Neuronal stem cell (in vitro differentiated cells): ENCODE results near the gene HOXC9.

Experiments
- DNase-seq: peaks from one replicate; pipeline ENCODE4 v3.0.0-alpha.2; 2013; ENCODE audit warnings: low spot score
- H2AFZ ChIP-seq: one replicate; pipeline ENCODE4 v1.6.1; 2013; ENCODE audit warnings: mild to moderate bottlenecking, low read length, inconsistent platforms
- H2AK5ac ChIP-seq: 2 replicates; pipeline ENCODE4 v1.6.1; 2013; ENCODE audit warnings: low read depth, mild to moderate bottlenecking, inconsistent platforms, low read length, moderate library complexity, mixed read lengths
- H2BK120ac ChIP-seq: 2 replicates; pipeline ENCODE4 v1.6.1; 2013; ENCODE audit warnings: low read depth, mild to moderate bottlenecking, inconsistent platforms, low read length, moderate library complexity, mixed read lengths
- H2BK12ac ChIP-seq: one replicate; pipeline ENCODE4 v1.6.1; 2013; ENCODE audit warnings: low read length, inconsistent platforms
- H2BK15ac ChIP-seq: 2 replicates; pipeline ENCODE4 v1.6.1; 2013; ENCODE audit warnings: mild to moderate bottlenecking, low read length, inconsistent platforms, mixed read lengths
- H2BK5ac ChIP-seq: one replicate; pipeline ENCODE4 v1.6.1; 2013; ENCODE audit warnings: inconsistent platforms, mild to moderate bottlenecking, low read length, moderate library complexity
- H3K14ac ChIP-seq: one replicate; pipeline ENCODE4 v1.6.1; 2013; ENCODE audit warnings: low read length, inconsistent platforms
- H3K18ac ChIP-seq: 2 replicates; pipeline ENCODE4 v1.6.1; 2013; ENCODE audit warnings: low read length, inconsistent platforms
- H3K23ac ChIP-seq: 2 replicates; pipeline ENCODE4 v1.6.1; 2013; ENCODE audit warnings: low read depth, mild to moderate bottlenecking, mixed read lengths, low read length, inconsistent platforms; ENCODE audit not compliant: poor library complexity
- H3K27ac ChIP-seq: replicated peaks from 3 replicates; pipeline ENCODE4 v1.5.1; 2013; ENCODE audit warnings: low read length, inconsistent platforms
- H3K27me3 ChIP-seq, 3 experiments: 2 replicates each; pipeline ENCODE4 v1.6.1; 2013; ENCODE audit warnings: low read length in 3 of 3, mild to moderate bottlenecking in 2 of 3, inconsistent platforms in 1 of 3, low read depth in 1 of 3, mixed read lengths in 1 of 3, moderate library complexity in 1 of 3; ENCODE audit not compliant: control insufficient read depth in 3 of 3, insufficient read depth in 3 of 3
- H3K36me3 ChIP-seq, 2 donors: replicated peaks in 1 of 2; 2 replicates each; pipeline ENCODE4 v1.6.1; 2013; ENCODE audit warnings: low read length in 2 of 2; ENCODE audit not compliant: control insufficient read depth in 2 of 2, insufficient read depth in 2 of 2
- H3K4ac ChIP-seq: 2 replicates; pipeline ENCODE4 v1.6.1; 2013; ENCODE audit warnings: inconsistent platforms, mild to moderate bottlenecking, low read length, moderate library complexity
- H3K4me1 ChIP-seq, 2 donors: 1 replicate in 1 of 2; 2 replicates in 1 of 2; pipeline ENCODE4 v1.6.1; 2013; ENCODE audit warnings: low read length in 2 of 2, low read depth in 1 of 2; ENCODE audit not compliant: control insufficient read depth in 2 of 2, insufficient read depth in 1 of 2
- H3K4me2 ChIP-seq: one replicate; pipeline ENCODE4 v1.6.1; 2013; ENCODE audit warnings: mild to moderate bottlenecking, low read length, inconsistent platforms; ENCODE audit not compliant: insufficient read depth, poor library complexity, severe bottlenecking
- H3K4me3 ChIP-seq, 2 donors: 2 replicates each; pipeline ENCODE4 v1.5.1; 2013; ENCODE audit warnings: low read length in 2 of 2, mild to moderate bottlenecking in 2 of 2, inconsistent platforms in 1 of 2, moderate library complexity in 1 of 2
- H3K79me1 ChIP-seq: one replicate; pipeline ENCODE4 v1.6.1; 2013; ENCODE audit warnings: low read depth, mild to moderate bottlenecking, inconsistent platforms, low read length, moderate library complexity
- H3K9ac ChIP-seq: one replicate; pipeline ENCODE4 v1.6.1; 2013; ENCODE audit warnings: mild to moderate bottlenecking, low read depth, low read length, inconsistent platforms; ENCODE audit not compliant: poor library complexity
- H3K9me3 ChIP-seq, 2 donors: replicated peaks in 1 of 2; 2 replicates each; pipeline versions ENCODE3 to v1.6.1; 2013; ENCODE audit warnings: low read length in 2 of 2, mild to moderate bottlenecking in 2 of 2, inconsistent platforms in 1 of 2, low read depth in 1 of 2, mixed read lengths in 1 of 2, moderate library complexity in 1 of 2; ENCODE audit not compliant: control insufficient read depth in 2 of 2, insufficient read depth in 1 of 2
- H4K8ac ChIP-seq: one replicate; pipeline ENCODE4 v1.6.1; 2013; ENCODE audit warnings: low read depth, mild to moderate bottlenecking, inconsistent platforms, low read length, moderate library complexity
- H4K91ac ChIP-seq: one replicate; pipeline ENCODE4 v1.6.1; 2013; ENCODE audit warnings: low read length, low read depth, mild to moderate bottlenecking, inconsistent platforms; ENCODE audit not compliant: poor library complexity
- WGBS, 2 donors: extraction: QIAGEN DNeasy Blood & Tissue Kit; methylation state at CpG; one replicate each; pipeline ENCODE4 v1.1.7; 2013; ENCODE audit warnings: missing lambda C conversion rate in 2 of 2, mixed read lengths in 1 of 2; ENCODE audit not compliant: insufficient read length in 2 of 2, insufficient replicate concordance in 1 of 2; ENCODE audit errors: extremely low coverage in 2 of 2; 5-methylcytosine and 5-hydroxymethylcytosine counted together

HOXC9 gene

GRCh38 chr12:53976172-53976822, 23.7 kb upstream of the HOXC9 start:
- no peak overlapping the region for H3K18ac ChIP-seq
- no peak overlapping the region for H2BK12ac ChIP-seq
- no peak overlapping the region for H2AFZ ChIP-seq
- H3K27me3 ChIP-seq: peaks cover 53 to 99% (median 97%) of the 10 kb centered on the region in 3 experiments
- no CpG with 5 or more reads among the region's 21 CpGs for WGBS, 2 donors
- no peak overlapping the region for H2AK5ac ChIP-seq
- H2BK120ac ChIP-seq: no peak overlapping the region
- H3K79me1 ChIP-seq: no peaks in the 10 kb centered on the region
- H3K4me1 ChIP-seq: no peaks in the 10 kb centered on the region
- H4K91ac ChIP-seq: no peak overlapping the region
- H3K27ac ChIP-seq: no peak overlapping the region
- peaks cover 0 to 15% of the 10 kb centered on the region in 2 donors for H3K9me3 ChIP-seq
- no peak overlapping the region for H2BK15ac ChIP-seq
- no peak overlapping the region for H3K14ac ChIP-seq
- no peaks in the 10 kb centered on the region for H3K36me3 ChIP-seq
- H3K4me3 ChIP-seq: no peak overlapping the region
- no peak overlapping the region for H2BK5ac ChIP-seq
- H3K23ac ChIP-seq: peak overlapping the region; percentile 46
- H4K8ac ChIP-seq: no peak overlapping the region
- no peak overlapping the region for H3K4ac ChIP-seq
- no peak overlapping the region for H3K4me2 ChIP-seq
- DNase-seq: no peak
- no peak overlapping the region for H3K9ac ChIP-seq

- no peak for DNase-seq
- no peak overlapping the region for H2AK5ac ChIP-seq
- H3K14ac ChIP-seq: no peak overlapping the region
- H3K79me1 ChIP-seq: no peaks in the 10 kb centered on the region
- no peak overlapping the region for H3K27ac ChIP-seq
- no peak overlapping the region for H2BK5ac ChIP-seq
- no peak overlapping the region for H3K4me2 ChIP-seq
- no peak overlapping the region for H3K4me3 ChIP-seq
- no peak overlapping the region for H2BK15ac ChIP-seq
- H2BK12ac ChIP-seq: no peak overlapping the region
- no peak overlapping the region for H3K4ac ChIP-seq
- no peak overlapping the region for H3K18ac ChIP-seq
- peaks cover 0 to 18% of the 10 kb centered on the region in 2 donors for H3K9me3 ChIP-seq
- no peak overlapping the region for H4K8ac ChIP-seq
- no peak overlapping the region for H3K23ac ChIP-seq
- H2AFZ ChIP-seq: no peak overlapping the region
- H3K9ac ChIP-seq: no peak overlapping the region
- no peak overlapping the region for H4K91ac ChIP-seq
- peaks cover 53 to 99% (median 97%) of the 10 kb centered on the region in 3 experiments for H3K27me3 ChIP-seq
- no peaks in the 10 kb centered on the region for H3K36me3 ChIP-seq
- no CpG with 5 or more reads among the region's 9 CpGs for WGBS, 2 donors
- no peaks in the 10 kb centered on the region for H3K4me1 ChIP-seq
- H2BK120ac ChIP-seq: no peak overlapping the region
Observed at GRCh38 chr12:53976823-53977595, 23.0 kb upstream of the HOXC9 start.

- H3K27me3 ChIP-seq: peaks cover 58 to 99% (median 97%) of the 10 kb centered on the region in 3 experiments
- H2BK5ac ChIP-seq: no peak overlapping the region
- no peak overlapping the region for H2AK5ac ChIP-seq
- no peak overlapping the region for H2AFZ ChIP-seq
- H3K9me3 ChIP-seq: peaks cover 0 to 17% of the 10 kb centered on the region in 2 donors
- WGBS, 2 donors: no CpG with 5 or more reads among the region's 11 CpGs
- no peak overlapping the region for H3K4me3 ChIP-seq
- H4K8ac ChIP-seq: no peak overlapping the region
- H3K4me2 ChIP-seq: no peak overlapping the region
- no peaks in the 10 kb centered on the region for H3K79me1 ChIP-seq
- H2BK12ac ChIP-seq: no peak overlapping the region
- H3K27ac ChIP-seq: no peak overlapping the region
- H3K14ac ChIP-seq: no peak overlapping the region
- H2BK120ac ChIP-seq: no peak overlapping the region
- no peak overlapping the region for H2BK15ac ChIP-seq
- H4K91ac ChIP-seq: no peak overlapping the region
- H3K4ac ChIP-seq: no peak overlapping the region
- no peak overlapping the region for H3K23ac ChIP-seq
- DNase-seq: no peak
- H3K18ac ChIP-seq: no peak overlapping the region
- no peaks in the 10 kb centered on the region for H3K4me1 ChIP-seq
- no peak overlapping the region for H3K9ac ChIP-seq
- no peaks in the 10 kb centered on the region for H3K36me3 ChIP-seq
Observed at GRCh38 chr12:53977596-53978445, 22.1 kb upstream of the HOXC9 start.
